GM21381 (cell line): ENCODE data around the gene ISL2.
"Not testable (repeated sequence)": the region's sequence is repeated elsewhere in the genome, so short reads cannot be mapped to it uniquely, and the experiment has no call there.

ENCODE experiments used
- ATAC-seq: cut with Tn5 transposase; IDR thresholded peaks from one replicate; pipeline ENCODE4 v1.9.1; 2021; ENCODE audit warnings: mild to moderate bottlenecking, moderate library complexity; ENCODE audit not compliant: unreplicated experiment

The ISL2 gene

GRCh38 chr15:76336254-76337058 lies at the start of gene ISL2:
Gene ISL2 (plus strand): TSS chr15:76336773. CDS start chr15:76336884, 111 bp downstream.
- peak; percentile 40 for ATAC-seq

GRCh38 chr15:76289582-76289981 lies 47.0 kb upstream of the ISL2 start:
- no peak for ATAC-seq

- no peak for ATAC-seq
These were observed 43.2 kb upstream of the ISL2 start for GRCh38 chr15:76293361-76293760.

- ATAC-seq, result not testable (repeated sequence)
These were observed 42.1 kb upstream of the ISL2 start for GRCh38 chr15:76294463-76294862.

- ATAC-seq, result no peak
These were observed 39.7 kb upstream of the ISL2 start for GRCh38 chr15:76296849-76297248.

GRCh38 chr15:76297951-76298350 lies 38.6 kb upstream of the ISL2 start:
- ATAC-seq, result not testable (repeated sequence)

GRCh38 chr15:76298986-76299385 lies 37.6 kb upstream of the ISL2 start:
- ATAC-seq, result no peak

GRCh38 chr15:76299786-76300185 lies 36.8 kb upstream of the ISL2 start:
- ATAC-seq, result no peak

GRCh38 chr15:76303909-76304308 lies 32.7 kb upstream of the ISL2 start:
- no peak for ATAC-seq

- no peak for ATAC-seq
These were observed 26.8 kb upstream of the ISL2 start for GRCh38 chr15:76309601-76310330.

GRCh38 chr15:76310475-76311099 lies 26.0 kb upstream of the ISL2 start:
- ATAC-seq, result no peak

- ATAC-seq, result peak; percentile 99
These were observed 25.2 kb upstream of the ISL2 start, which contains the start of gene ETFA for GRCh38 chr15:76311100-76311953. Gene ETFA (minus strand): TSS chr15:76311469. CDS start chr15:76311388, 81 bp downstream.

- no peak for ATAC-seq
These were observed 23.9 kb upstream of the ISL2 start for GRCh38 chr15:76312540-76313174.

GRCh38 chr15:76313175-76313567 lies 23.4 kb upstream of the ISL2 start:
- not testable (repeated sequence) for ATAC-seq

- ATAC-seq, result no peak
These were observed 22.8 kb upstream of the ISL2 start for GRCh38 chr15:76313731-76314130.

GRCh38 chr15:76320012-76320411 lies 16.6 kb upstream of the ISL2 start:
- ATAC-seq, result no peak

- ATAC-seq, result no peak
These were observed 15.4 kb upstream of the ISL2 start for GRCh38 chr15:76321171-76321570.

- no peak for ATAC-seq
These were observed 15.0 kb upstream of the ISL2 start for GRCh38 chr15:76321602-76322001.

- no peak for ATAC-seq
These were observed 12.5 kb upstream of the ISL2 start for GRCh38 chr15:76324066-76324465.

GRCh38 chr15:76325704-76326103 lies 10.9 kb upstream of the ISL2 start:
- no peak for ATAC-seq
